ENCODE data around the gene ESR1.

The ESR1 gene

GRCh38 chr6:152142105-152142504 is 334.6 kb downstream of the ESR1 start:
- DNase-seq: no peak
- no peak overlapping the region for H3K27ac Mint-ChIP-seq
- no peak for TF ChIP-seq CTCF (IDR thresholded peaks at IDR 0.05)
- H3K27me3 Mint-ChIP-seq (ENCODE audit: low read depth, poor library complexity): no peaks in the 10 kb centered on the region
- peaks cover 6% of the 10 kb centered on the region for H3K4me1 Mint-ChIP-seq
- H3K4me3 Mint-ChIP-seq: no peak overlapping the region
- peaks cover 16% of the 10 kb centered on the region for H3K36me3 Mint-ChIP-seq (ENCODE audit: low read depth)
- H3K9me3 Mint-ChIP-seq: no peaks in the 10 kb centered on the region

DNA sequence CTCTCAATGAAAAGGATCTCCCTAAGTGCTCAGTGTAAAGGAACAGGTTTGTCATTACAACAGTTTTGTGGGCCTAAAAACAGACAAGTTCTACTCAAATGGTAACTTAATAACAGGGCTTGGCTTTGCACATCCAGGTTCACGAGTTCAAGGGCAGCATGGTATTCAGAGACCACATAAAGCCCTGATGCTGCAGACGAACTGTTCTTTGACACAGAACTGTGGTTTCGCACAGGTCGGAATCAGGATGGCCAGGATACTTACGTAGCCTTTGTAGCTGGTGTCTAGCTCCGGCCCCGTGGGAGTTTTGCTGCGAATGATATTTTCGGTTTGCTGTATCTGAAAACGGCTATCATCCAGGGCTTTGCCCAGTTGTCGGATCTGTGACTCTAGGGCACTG is 335.9 kb downstream of the ESR1 start:
- TF ChIP-seq CTCF (IDR thresholded peaks at IDR 0.05): no peak
- DNase-seq: no peak
- Mint-ChIP-seq H3K36me3 (ENCODE audit: low read depth) (peaks cover 16% of the 10 kb centered on the region), H3K4me3 (no peak overlapping the region), H3K27me3 (ENCODE audit: low read depth, poor library complexity) (no peaks in the 10 kb centered on the region), H3K4me1 (peaks cover 6% of the 10 kb centered on the region), H3K27ac (no peak overlapping the region), H3K9me3 (no peaks in the 10 kb centered on the region)

- H3K4me1 Mint-ChIP-seq: peaks cover 6% of the 10 kb centered on the region
- H3K27ac Mint-ChIP-seq: no peak overlapping the region
- DNase-seq: no peak
- no peak for TF ChIP-seq CTCF (IDR thresholded peaks at IDR 0.05)
- H3K36me3 Mint-ChIP-seq (ENCODE audit: low read depth): peaks cover 12% of the 10 kb centered on the region
- H3K9me3 Mint-ChIP-seq: no peaks in the 10 kb centered on the region
- H3K27me3 Mint-ChIP-seq (ENCODE audit: low read depth, poor library complexity): no peaks in the 10 kb centered on the region
- no peak overlapping the region for H3K4me3 Mint-ChIP-seq
These were observed 338.9 kb downstream of the ESR1 start for GRCh38 chr6:152146385-152146784.

DNA sequence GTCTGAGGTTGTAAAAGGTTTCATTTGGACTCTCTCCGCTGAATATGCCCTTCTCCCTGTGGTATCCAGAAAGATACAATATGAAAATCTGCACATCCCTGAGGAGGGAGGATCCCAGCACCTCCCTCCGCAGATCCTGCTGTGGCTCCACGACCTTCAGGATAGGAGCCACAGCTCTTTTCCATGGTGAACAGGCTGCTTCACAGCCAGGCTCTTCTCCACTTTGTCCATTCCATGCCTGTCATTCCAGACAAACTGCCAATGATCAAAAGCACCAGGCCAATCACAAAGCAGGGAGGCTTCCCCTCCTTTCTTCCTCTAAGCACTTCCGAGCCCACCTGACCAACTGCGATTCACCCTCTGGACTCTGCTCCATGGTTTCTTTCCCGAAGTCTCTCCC is 339.8 kb downstream of the ESR1 start:
- Mint-ChIP-seq H3K27ac (no peak overlapping the region), H3K9me3 (no peaks in the 10 kb centered on the region), H3K36me3 (ENCODE audit: low read depth) (peaks cover 12% of the 10 kb centered on the region)

DNA sequence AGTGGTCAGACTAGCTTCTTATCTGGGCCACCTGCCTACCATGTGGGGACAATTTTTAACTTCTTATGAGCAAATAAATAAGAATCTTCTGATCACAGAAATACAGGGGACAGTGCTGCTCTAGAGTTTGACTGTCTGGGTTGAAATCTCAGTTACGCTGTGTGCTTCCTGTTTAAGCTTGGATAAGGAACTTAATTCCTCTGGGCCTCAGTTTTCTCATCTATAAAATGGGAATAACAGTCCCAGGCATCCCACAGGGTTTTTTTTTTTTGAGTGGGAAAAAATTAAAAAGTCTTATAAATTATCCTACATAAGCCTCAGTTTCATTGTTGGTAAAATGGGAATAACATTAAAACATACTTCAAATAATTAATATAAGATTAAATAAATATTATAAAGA is 340.9 kb downstream of the ESR1 start:
- no peak for TF ChIP-seq CTCF (IDR thresholded peaks at IDR 0.05)
- H3K27me3 Mint-ChIP-seq (ENCODE audit: low read depth, poor library complexity): no peaks in the 10 kb centered on the region

More for the DNA sequence above, 339.8 kb downstream of the ESR1 start:
- Mint-ChIP-seq H3K4me1 (peaks cover 6% of the 10 kb centered on the region), H3K27me3 (ENCODE audit: low read depth, poor library complexity) (no peaks in the 10 kb centered on the region), H3K4me3 (no peak overlapping the region)
- no peak for TF ChIP-seq CTCF (IDR thresholded peaks at IDR 0.05)
- DNase-seq: no peak

DNA sequence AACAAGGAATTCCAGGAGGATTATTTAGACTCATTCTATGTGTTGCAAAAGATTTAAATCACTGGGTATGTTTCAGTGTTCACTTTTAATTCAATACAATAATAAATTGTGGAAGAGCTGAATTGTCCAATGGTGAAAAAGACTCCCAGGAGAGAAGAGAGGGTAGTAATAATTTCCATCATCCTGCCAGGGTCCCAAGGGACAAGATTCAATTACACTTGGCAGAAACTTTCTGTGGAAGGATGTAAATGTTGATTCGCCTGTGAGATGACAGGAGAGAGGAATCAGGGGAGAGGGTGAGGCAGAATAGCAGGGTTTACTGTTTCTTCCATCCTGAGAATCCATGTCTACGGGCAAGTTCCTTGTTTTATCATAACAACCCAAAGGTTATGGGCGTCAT is 342.7 kb downstream of the ESR1 start:
- no peaks in the 10 kb centered on the region for H3K9me3 Mint-ChIP-seq
- no peak overlapping the region for H3K4me3 Mint-ChIP-seq
- no peak for DNase-seq
- no peak for TF ChIP-seq CTCF (IDR thresholded peaks at IDR 0.05)
- no peak overlapping the region for H3K27ac Mint-ChIP-seq
- H3K36me3 Mint-ChIP-seq (ENCODE audit: low read depth): peaks cover 12% of the 10 kb centered on the region
- peaks cover 2% of the 10 kb centered on the region for H3K4me1 Mint-ChIP-seq
- H3K27me3 Mint-ChIP-seq (ENCODE audit: low read depth, poor library complexity): no peaks in the 10 kb centered on the region

More for the DNA sequence above, 340.9 kb downstream of the ESR1 start:
- Mint-ChIP-seq H3K9me3 (no peaks in the 10 kb centered on the region), H3K27ac (no peak overlapping the region), H3K36me3 (ENCODE audit: low read depth) (peaks cover 12% of the 10 kb centered on the region), H3K4me3 (no peak overlapping the region), H3K4me1 (peaks cover 6% of the 10 kb centered on the region)
- DNase-seq: no peak
